Stimulated activated naive CD4-positive, alpha-beta T cell (primary cell): ENCODE measurements around the gene GSG1L.

ENCODE experiments used
- DNase-seq, 6 experiments: peaks; one replicate each; lab custom pipeline; 2025; lab: John Stamatoyannopoulos, UW

Gene GSG1L

GRCh38 chr16:28063591-28064061 is at the start of gene GSG1L:
GSG1L (minus strand) TSS chr16:28063714; CDS start chr16:28063424, 290 bp downstream.
- no peak for DNase-seq

GRCh38 chr16:28112908-28113307 is 49.4 kb upstream of the GSG1L start:
- DNase-seq: no peak

GRCh38 chr16:28110977-28111376 is 47.5 kb upstream of the GSG1L start:
- DNase-seq: no peak

GRCh38 chr16:28110479-28110878 is 47.0 kb upstream of the GSG1L start:
- DNase-seq: no peak

- DNase-seq: no peak
These were observed 46.6 kb upstream of the GSG1L start for GRCh38 chr16:28110074-28110473.

GRCh38 chr16:28108590-28109247 is 45.2 kb upstream of the GSG1L start:
- no peak for DNase-seq

GRCh38 chr16:28107232-28107631 is 43.7 kb upstream of the GSG1L start:
- DNase-seq: no peak

GRCh38 chr16:28106467-28107215 is 43.1 kb upstream of the GSG1L start:
- no peak for DNase-seq

GRCh38 chr16:28105954-28106353 is 42.4 kb upstream of the GSG1L start:
- no peak for DNase-seq

- no peak for DNase-seq
These were observed 41.8 kb upstream of the GSG1L start for GRCh38 chr16:28105297-28105696.

GRCh38 chr16:28104404-28104803 is 40.9 kb upstream of the GSG1L start:
- DNase-seq: no peak

- DNase-seq: no peak
These were observed 40.1 kb upstream of the GSG1L start for GRCh38 chr16:28103516-28104170.

GRCh38 chr16:28101533-28101890 is 38.0 kb upstream of the GSG1L start:
- no peak for DNase-seq

GRCh38 chr16:28100810-28101532 is 37.5 kb upstream of the GSG1L start:
- DNase-seq: no peak

GRCh38 chr16:28098959-28099945 is 35.7 kb upstream of the GSG1L start:
- DNase-seq: no peak

GRCh38 chr16:28098171-28098958 is 34.9 kb upstream of the GSG1L start:
- no peak for DNase-seq

GRCh38 chr16:28096983-28097899 is 33.7 kb upstream of the GSG1L start:
- DNase-seq: no peak

- DNase-seq: no peak
These were observed 29.8 kb upstream of the GSG1L start for GRCh38 chr16:28093385-28093725.

GRCh38 chr16:28092721-28093384 is 29.3 kb upstream of the GSG1L start:
- DNase-seq: no peak
